ENCODE data around the gene ZNF484.
"Not testable (repeated sequence)": the region's sequence is repeated elsewhere in the genome, so short reads cannot be mapped to it uniquely, and the experiment has no call there.

ZNF484 gene

DNA sequence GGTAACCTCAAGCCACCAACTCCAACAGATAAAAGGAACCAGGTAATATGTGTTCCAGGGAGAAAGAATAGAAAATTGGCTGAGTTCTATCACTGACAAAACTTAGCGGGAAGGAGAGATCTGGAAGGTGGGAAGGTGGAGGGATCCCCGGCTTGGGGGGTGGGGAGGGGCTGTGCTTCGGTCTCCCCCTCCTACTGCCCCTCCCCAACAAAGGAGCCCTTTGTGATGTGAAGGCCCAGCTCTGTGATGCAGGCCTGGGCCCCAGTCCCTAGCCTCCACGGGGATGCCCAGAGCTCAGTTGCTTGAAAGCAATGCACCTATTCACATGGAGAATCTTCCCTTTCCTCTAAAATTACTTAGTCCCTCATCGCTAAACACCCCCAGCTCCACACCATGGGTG lies 4.4 kb upstream of the ZNF484 start:
- TF ChIP-seq, protein P1, sequence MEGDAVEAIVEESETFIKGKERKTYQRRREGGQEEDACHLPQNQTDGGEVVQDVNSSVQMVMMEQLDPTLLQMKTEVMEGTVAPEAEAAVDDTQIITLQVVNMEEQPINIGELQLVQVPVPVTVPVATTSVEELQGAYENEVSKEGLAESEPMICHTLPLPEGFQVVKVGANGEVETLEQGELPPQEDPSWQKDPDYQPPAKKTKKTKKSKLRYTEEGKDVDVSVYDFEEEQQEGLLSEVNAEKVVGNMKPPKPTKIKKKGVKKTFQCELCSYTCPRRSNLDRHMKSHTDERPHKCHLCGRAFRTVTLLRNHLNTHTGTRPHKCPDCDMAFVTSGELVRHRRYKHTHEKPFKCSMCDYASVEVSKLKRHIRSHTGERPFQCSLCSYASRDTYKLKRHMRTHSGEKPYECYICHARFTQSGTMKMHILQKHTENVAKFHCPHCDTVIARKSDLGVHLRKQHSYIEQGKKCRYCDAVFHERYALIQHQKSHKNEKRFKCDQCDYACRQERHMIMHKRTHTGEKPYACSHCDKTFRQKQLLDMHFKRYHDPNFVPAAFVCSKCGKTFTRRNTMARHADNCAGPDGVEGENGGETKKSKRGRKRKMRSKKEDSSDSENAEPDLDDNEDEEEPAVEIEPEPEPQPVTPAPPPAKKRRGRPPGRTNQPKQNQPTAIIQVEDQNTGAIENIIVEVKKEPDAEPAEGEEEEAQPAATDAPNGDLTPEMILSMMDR (conservative IDR thresholded peaks at IDR 0.05; ENCODE audit: control insufficient read depth, insufficient read depth, low read depth, low read length), result no peak

DNA sequence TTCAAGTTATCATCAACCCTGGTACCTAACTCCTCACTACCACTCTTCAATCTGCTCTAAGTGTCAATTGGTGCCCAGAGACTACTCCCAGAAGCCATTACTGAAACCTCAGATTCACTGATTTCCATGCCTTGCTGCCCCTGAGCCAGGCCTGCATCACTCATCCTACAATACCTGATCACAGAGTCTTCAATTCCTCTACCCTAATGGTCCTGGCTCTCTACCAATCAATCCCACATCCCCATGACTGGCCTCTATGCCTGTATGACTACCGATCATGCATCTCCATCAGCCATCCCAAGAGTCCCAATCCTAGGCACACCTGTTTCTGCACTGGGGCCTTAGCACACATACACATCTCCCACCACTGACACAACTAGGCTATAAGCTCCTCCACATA lies 2.5 kb downstream of the ZNF484 start:
- no peak overlapping the region for H3K4me3 ChIP-seq (ENCODE audit: control insufficient read depth, low read depth, low read length)
- no peak for DNase-seq (ENCODE audit: low read depth)
- TF ChIP-seq, protein P1 (conservative IDR thresholded peaks at IDR 0.05; ENCODE audit: control insufficient read depth, insufficient read depth, low read depth, low read length), result no peak

More for the DNA sequence above, 4.4 kb upstream of the ZNF484 start:
- no peak overlapping the region for H3K4me3 ChIP-seq (ENCODE audit: control insufficient read depth, low read depth, low read length)
- no peak for DNase-seq (ENCODE audit: low read depth)

DNA sequence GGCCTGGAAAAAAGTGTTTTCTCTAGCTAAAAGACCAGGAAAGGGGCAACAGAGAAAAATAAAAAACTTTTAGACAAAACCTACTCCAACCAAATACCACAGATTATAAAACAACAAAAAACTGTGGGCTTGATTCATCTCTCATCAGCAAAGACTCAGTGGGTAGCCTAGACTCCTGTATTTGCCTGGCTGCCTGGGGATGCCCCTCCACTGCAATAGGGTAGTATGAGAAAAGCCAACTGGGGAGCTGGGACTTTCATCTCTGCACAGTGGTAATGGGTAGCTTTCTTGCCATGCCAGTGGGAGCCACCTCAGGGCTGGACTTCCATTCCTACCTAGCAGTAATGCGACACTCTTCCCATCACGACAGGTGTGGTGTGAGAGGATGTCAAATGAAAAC lies 7.5 kb downstream of the ZNF484 start:
- no peak overlapping the region for H3K4me3 ChIP-seq (ENCODE audit: control insufficient read depth, low read depth, low read length)
- TF ChIP-seq, protein P1 (conservative IDR thresholded peaks at IDR 0.05; ENCODE audit: control insufficient read depth, insufficient read depth, low read depth, low read length), result no peak
- no peak for DNase-seq (ENCODE audit: low read depth)

DNA sequence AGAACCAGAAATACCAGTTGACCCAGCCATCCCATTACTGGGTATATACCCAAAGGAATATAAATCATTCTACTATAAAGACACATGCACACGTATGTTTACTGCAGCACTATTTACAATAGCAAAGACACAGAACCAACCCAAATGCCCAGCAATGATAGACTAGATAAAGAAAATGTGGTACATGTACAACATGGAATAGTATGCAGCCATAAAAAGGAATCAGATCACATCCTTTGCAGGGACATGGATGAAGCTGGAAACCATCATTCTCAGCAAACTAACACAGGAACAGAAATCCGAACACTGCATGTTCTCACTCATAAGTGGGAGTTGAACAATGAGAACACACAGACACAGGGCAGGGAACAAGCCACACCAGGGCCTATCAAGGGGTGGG lies 11.2 kb downstream of the ZNF484 start:
- not testable (repeated sequence) for DNase-seq (ENCODE audit: low read depth)

DNA sequence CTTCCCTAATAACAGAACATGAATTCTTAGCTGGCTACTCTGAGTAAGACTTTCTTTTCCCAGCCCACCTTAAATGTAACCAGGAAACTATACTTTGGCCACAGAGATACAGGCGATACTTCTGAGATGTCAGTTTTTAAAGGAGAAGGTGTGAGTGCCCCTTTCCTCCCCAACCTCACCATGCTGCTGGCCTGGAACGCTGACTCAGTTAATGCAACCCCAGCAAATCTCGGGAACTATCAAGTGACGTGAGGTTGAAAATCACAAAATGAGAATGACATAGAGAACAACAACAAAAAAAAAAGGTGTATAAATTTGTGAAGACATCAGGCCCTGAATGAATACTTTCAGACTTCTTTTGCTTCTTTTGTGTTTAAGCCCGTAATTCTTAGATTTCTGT lies 13.7 kb downstream of the ZNF484 start:
- H3K4me3 ChIP-seq (ENCODE audit: control insufficient read depth, low read depth, low read length), result no peak overlapping the region
- DNase-seq (ENCODE audit: low read depth), result no peak
- TF ChIP-seq, protein P1 (conservative IDR thresholded peaks at IDR 0.05; ENCODE audit: control insufficient read depth, insufficient read depth, low read depth, low read length), result no peak

More for the DNA sequence above, 11.2 kb downstream of the ZNF484 start:
- H3K4me3 ChIP-seq (ENCODE audit: control insufficient read depth, low read depth, low read length), result not testable (repeated sequence)

DNA sequence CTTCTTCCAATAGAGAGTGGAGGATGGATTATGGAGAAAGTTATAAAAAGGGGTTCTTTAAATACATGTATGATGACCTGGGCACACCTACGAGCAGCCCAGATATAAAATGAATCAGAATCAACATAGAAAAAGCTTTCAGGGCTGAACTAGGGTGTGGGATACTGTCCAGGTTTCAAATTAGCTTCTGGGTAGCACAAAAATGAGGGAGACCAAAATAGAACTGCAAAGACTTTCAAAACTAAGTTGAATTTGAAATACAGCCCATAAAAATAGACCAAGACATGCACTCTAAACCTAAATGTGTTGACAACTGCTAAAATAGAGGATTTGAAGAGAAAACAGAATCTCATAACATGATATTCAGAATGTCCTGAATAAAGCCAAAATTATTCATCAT lies 17.0 kb downstream of the ZNF484 start:
- TF ChIP-seq, protein P1 (conservative IDR thresholded peaks at IDR 0.05; ENCODE audit: control insufficient read depth, insufficient read depth, low read depth, low read length), result no peak
- no peak for DNase-seq (ENCODE audit: low read depth)
- no peak overlapping the region for H3K4me3 ChIP-seq (ENCODE audit: control insufficient read depth, low read depth, low read length)

DNA sequence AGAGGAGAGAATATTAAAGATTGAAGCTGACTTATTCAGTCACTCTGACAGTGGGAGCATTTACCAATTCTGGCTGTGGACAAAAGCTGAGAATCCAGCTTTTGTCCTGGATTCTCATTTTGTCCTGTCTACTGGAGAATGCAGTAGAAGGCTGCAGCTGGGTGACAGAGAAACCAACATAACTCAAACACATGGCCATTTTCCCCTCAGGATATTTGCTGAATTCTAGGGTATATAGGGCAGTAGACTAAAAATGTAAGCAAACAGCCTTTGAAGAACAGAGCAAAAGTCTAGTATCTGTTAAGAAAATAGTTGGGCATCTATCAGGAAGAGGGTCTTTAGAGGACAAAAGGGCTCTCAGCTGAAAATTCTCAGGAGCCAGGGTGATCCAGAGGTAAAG lies 20.6 kb downstream of the ZNF484 start:
- DNase-seq (ENCODE audit: low read depth), result no peak
- TF ChIP-seq, protein P1 (conservative IDR thresholded peaks at IDR 0.05; ENCODE audit: control insufficient read depth, insufficient read depth, low read depth, low read length), result no peak

More for the DNA sequence above, 20.6 kb downstream of the ZNF484 start:
- no peak overlapping the region for H3K4me3 ChIP-seq (ENCODE audit: control insufficient read depth, low read depth, low read length)

Data from fibroblast of mammary gland (primary cell).